HG03103 (cell line): ENCODE results near the gene TXNDC9.
"Not testable (repeated sequence)": the region's sequence is repeated elsewhere in the genome, so short reads cannot be mapped to it uniquely, and the experiment has no call there.

Experiments
- ATAC-seq: cut with Tn5 transposase; IDR thresholded peaks from one replicate; pipeline ENCODE4 v1.9.1; 2021; ENCODE audit warnings: low read depth; ENCODE audit not compliant: unreplicated experiment

The TXNDC9 gene

DNA sequence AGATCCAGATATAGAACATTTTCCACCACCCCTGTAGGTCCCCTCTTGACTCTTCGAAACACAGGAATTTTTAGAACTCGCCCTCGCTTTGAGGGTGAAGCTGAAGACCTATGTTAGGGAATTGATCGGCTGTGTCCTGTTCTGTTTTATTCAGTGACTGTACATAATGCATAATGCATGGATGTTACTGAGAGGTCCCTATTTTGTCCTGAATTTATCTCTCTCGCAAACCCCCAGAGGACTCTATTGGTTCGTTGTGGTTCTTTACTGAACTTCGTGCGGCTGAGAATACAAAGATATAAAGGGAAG is 625 bp upstream of the TXNDC9 start:
- ATAC-seq: peak; percentile 1

GRCh38 chr2:99325384-99325783 is 10.7 kb downstream of the TXNDC9 start:
- ATAC-seq: no peak

- not testable (repeated sequence) for ATAC-seq
These were observed 18.3 kb downstream of the TXNDC9 start for GRCh38 chr2:99317873-99318200.

- no peak for ATAC-seq
These were observed 18.8 kb downstream of the TXNDC9 start for GRCh38 chr2:99317161-99317872.

- not testable (repeated sequence) for ATAC-seq
These were observed 35.0 kb downstream of the TXNDC9 start, which contains the start of gene LYG1 for GRCh38 chr2:99301097-99301496. TSS of gene LYG1 (minus strand) at chr2:99301197. CDS start at chr2:99295670, 5,527 bp downstream.

GRCh38 chr2:99299580-99299979 is 36.6 kb downstream of the TXNDC9 start:
- ATAC-seq: no peak

DNA sequence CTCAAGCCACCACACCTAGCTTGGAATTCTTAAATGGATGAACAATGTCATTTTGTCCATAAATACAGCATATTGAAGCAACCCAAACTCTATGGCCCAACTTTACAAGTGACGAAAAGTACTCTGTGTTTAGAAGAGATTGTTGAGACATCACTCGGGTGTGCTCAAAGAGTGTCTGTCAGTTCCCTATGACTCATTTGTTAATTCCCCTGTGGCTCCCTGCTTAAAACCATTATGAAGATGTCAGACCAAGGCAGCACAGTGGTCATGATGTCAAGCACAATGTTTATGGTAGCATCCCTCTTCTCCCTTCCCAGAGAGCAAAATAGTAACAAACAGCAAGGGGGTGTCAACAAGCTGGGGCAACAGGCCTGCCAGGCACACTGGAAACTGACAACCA is 38.1 kb downstream of the TXNDC9 start:
- no peak for ATAC-seq

DNA sequence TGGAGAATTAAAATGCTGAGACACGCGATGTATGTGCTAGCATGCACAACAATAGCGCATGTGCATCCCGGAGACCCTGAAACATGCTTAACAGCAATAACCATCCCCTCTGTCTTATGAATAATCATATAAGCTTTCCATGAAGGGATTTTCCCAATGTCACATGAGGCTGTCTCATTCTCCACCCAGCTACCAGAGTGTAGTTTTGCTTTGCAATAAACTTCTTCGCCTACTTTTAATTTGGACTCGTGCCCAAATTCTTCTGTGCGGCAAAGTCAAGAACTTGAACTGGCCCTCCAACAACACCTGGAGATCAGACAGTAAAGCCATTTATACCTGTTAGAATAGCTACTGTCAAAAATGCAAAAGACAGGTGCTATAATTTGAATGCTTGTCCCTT is 50.6 kb downstream of the TXNDC9 start:
- no peak for ATAC-seq

DNA sequence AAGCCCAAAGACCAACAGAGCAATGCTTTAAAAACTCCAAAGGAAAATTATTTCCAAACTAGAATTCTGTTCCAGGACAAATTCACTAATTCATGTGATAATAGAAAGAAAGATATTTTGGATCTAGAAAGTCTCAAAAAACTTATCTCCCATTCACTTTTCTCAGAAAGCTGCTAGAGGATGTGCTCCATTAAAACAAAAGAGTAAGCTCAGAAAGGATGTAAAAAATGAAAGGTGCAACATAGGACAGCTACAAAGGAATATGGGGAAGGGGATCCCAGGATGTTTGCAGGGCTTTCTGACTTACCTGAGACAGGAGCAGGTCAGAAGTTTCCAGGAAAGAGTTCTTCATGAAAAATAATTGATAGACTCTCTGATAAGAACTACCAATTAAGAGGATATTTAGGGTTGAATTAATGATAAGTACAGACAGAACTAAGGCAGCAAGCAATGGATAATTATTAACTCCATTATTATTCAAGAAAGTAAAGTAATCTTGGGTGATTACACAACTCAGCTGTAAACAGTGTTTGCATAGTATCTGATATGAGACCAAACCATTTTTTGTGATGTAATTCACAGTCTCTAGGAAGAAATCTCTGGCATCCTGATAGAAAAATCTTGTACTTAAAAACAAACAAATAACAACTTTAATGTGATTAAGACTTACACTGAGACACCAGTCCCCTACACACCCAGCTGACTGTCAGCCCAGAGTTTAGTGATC is 56.0 kb downstream of the TXNDC9 start:
- ATAC-seq: no peak

- ATAC-seq: no peak
These were observed 57.3 kb downstream of the TXNDC9 start for GRCh38 chr2:99278793-99279291.

DNA sequence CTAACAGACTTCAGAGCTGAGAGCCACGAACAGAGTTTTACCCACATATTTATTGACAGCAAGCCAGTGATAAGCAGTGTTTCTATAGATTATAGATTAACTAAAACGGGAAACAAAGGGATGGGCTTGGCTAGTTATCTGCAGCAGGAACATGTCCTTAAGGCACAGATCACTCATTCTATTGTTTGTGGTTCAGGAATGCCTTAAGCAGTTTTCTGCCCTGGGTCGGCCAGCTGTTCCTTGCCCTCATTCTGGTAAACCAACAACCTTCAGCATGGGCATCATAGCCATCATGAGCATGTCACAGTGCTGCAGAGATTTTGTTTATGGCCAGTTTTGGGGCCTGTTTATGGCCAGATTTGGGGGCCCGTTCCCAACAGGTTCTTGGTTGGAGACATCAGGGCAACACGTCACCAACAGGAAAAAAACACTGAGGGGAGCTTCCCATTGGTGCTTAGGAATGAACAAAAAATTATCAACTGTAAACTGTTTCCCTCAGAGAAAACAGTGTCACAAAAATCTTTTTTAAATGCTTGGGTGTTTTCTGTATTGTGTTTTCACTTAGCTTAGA is 57.9 kb downstream of the TXNDC9 start:
- not testable (repeated sequence) for ATAC-seq

GRCh38 chr2:99275882-99276281 is 60.3 kb downstream of the TXNDC9 start:
- no peak for ATAC-seq
